SK-N-SH (cell line): ENCODE results near the gene BTN1A1. TPM values are rescaled to one million over a fixed set of nuclear protein-coding genes. Genes with fewer than 3 reads are reported as not detected.

ENCODE experiments used
- CTCF ChIA-PET: fragments of 300-600, 350-600 bp; formaldehyde crosslinking; extraction: SDS; loops from one replicate; lab custom pipeline; 2021; lab: Yijun Ruan, JAX
- POLR2A ChIA-PET: fragments of 350-600 bp; sonication (Branson Sonifier 250); formaldehyde crosslinking; extraction: SDS; loops from one replicate; lab custom pipeline; 2020; ENCODE audit warnings: antibody characterized with exemption, inconsistent platforms; lab: Yijun Ruan, JAX
- DNase-seq: peaks from one replicate; pipeline ENCODE4 v3.0.0; 2012
- H2AFZ ChIP-seq: fragments of 200-600 bp; sonication (generic); 2 replicates; pipeline ENCODE4 v1.8.1; 2016; ENCODE audit warnings: antibody characterized with exemption, mild to moderate bottlenecking, low read depth
- H3F3A ChIP-seq: fragments of 200-600 bp; sonication (generic); replicated peaks from 2 replicates; pipeline ENCODE3; 2016; ENCODE audit warnings: antibody characterized with exemption, mild to moderate bottlenecking; ENCODE audit not compliant: insufficient read depth
- H3K27ac ChIP-seq, 2 experiments: fragments of 200-500 bp in 1 of 2; fragments of 200-600 bp in 1 of 2; sonication (Bioruptor generic) in 1 of 2; sonication (generic), shearing (Covaris generic) in 1 of 2; 2 replicates each; pipeline versions ENCODE4 v1.5.1 to v1.6.1; 2014 to 2016; ENCODE audit warnings: low read depth in 2 of 2, inconsistent platforms in 1 of 2, low read length in 1 of 2, mild to moderate bottlenecking in 1 of 2, mixed read lengths in 1 of 2
- H3K27me3 ChIP-seq: fragments of 200-600 bp; sonication (generic), shearing (Covaris generic); 2 replicates; pipeline ENCODE4 v1.6.1; 2016; ENCODE audit warnings: mixed run types; ENCODE audit not compliant: insufficient read depth
- H3K36me3 ChIP-seq, 2 experiments: fragments of 200-500 bp in 1 of 2; fragments of 200-600 bp in 1 of 2; sonication (Bioruptor generic) in 1 of 2; sonication (generic) in 1 of 2; replicated peaks in 1 of 2; 2 replicates each; pipeline versions ENCODE3 to v1.5.1; 2014 to 2016; ENCODE audit warnings: low read length in 1 of 2, mild to moderate bottlenecking in 1 of 2; ENCODE audit not compliant: insufficient read depth in 2 of 2, control insufficient read depth in 1 of 2
- H3K4me1 ChIP-seq, 2 experiments: fragments of 200-500 bp in 1 of 2; fragments of 200-600 bp in 1 of 2; sonication (Bioruptor generic) in 1 of 2; sonication (generic), shearing (Covaris generic) in 1 of 2; 2 replicates each; pipeline versions ENCODE4 v1.5.1 to v1.6.1; 2014 to 2016; ENCODE audit warnings: low read depth in 1 of 2, low read length in 1 of 2, mixed run types in 1 of 2; ENCODE audit not compliant: insufficient read depth in 2 of 2, control insufficient read depth in 1 of 2
- H3K4me2 ChIP-seq: fragments of 200-600 bp; sonication (generic), shearing (Covaris generic); 2 replicates; pipeline ENCODE4 v1.6.1; 2017; ENCODE audit warnings: mixed run types
- H3K4me3 ChIP-seq, 2 experiments: fragments of 200-500 bp in 1 of 2; fragments of 200-600 bp in 1 of 2; sonication (Bioruptor generic) in 1 of 2; sonication (generic), shearing (Covaris generic) in 1 of 2; 2 replicates each; pipeline versions ENCODE4 v1.5.1 to v1.8.1; 2014 to 2016; ENCODE audit warnings: low read depth in 2 of 2, inconsistent platforms in 1 of 2, low read length in 1 of 2, mild to moderate bottlenecking in 1 of 2, mixed read lengths in 1 of 2, moderate library complexity in 1 of 2
- H3K79me2 ChIP-seq: fragments of 200-600 bp; sonication (generic); 2 replicates; pipeline ENCODE4 v1.8.1; 2017; ENCODE audit warnings: mild to moderate bottlenecking; ENCODE audit not compliant: insufficient read depth
- H3K9ac ChIP-seq: fragments of 200-600 bp; sonication (generic); 2 replicates; pipeline ENCODE4 v1.6.1; 2017; ENCODE audit warnings: mixed run types
- H3K9me2 ChIP-seq: fragments of 200-600 bp; sonication (generic); 2 replicates; pipeline ENCODE4 v1.6.1; 2017; ENCODE audit warnings: mixed run types
- H3K9me3 ChIP-seq: fragments of 200-600 bp; sonication (generic); 2 replicates; pipeline ENCODE4 v1.6.1; 2017; ENCODE audit warnings: mixed run types, mild to moderate bottlenecking, moderate library complexity
- H4K20me1 ChIP-seq: fragments of 200-600 bp; sonication (generic); 2 replicates; pipeline ENCODE4 v1.6.1; 2017; ENCODE audit warnings: mild to moderate bottlenecking, mixed run types; ENCODE audit not compliant: insufficient read depth
- CHD2 ChIP-seq: fragments of 150-350 bp; IDR thresholded peaks from 2 replicates; pipeline ENCODE4 v1.6.1; 2018; ENCODE audit warnings: low read length; ENCODE audit not compliant: partially characterized antibody
- CTCF ChIP-seq: fragments of 200-600 bp; sonication (generic); IDR thresholded peaks from 2 replicates; pipeline ENCODE4 v1.6.1; 2017; ENCODE audit warnings: antibody characterized with exemption, mild to moderate bottlenecking, moderate library complexity
- FOSL2 ChIP-seq: IDR thresholded peaks from 2 replicates; pipeline ENCODE4 v1.4.0; 2012; ENCODE audit warnings: low read depth, mild to moderate bottlenecking, moderate library complexity, borderline replicate concordance
- FOXM1 ChIP-seq: IDR thresholded peaks from 2 replicates; pipeline ENCODE4 v1.4.0; 2012; ENCODE audit warnings: low read depth, mild to moderate bottlenecking
- GABPA ChIP-seq: IDR thresholded peaks from 2 replicates; pipeline ENCODE4 v1.4.0; 2012; ENCODE audit warnings: low read depth, mild to moderate bottlenecking
- GATA2 ChIP-seq: sonication (generic); formaldehyde crosslinking; IDR thresholded peaks from 2 replicates; pipeline ENCODE4 v1.5.0; 2020; ENCODE audit warnings: mild to moderate bottlenecking, missing genetic modification reagents
- IRF3 ChIP-seq: fragments of 150-350 bp; IDR thresholded peaks from 2 replicates; pipeline ENCODE4 v1.6.1; 2016; ENCODE audit warnings: mild to moderate bottlenecking, low read depth, low read length
- JUND ChIP-seq: IDR thresholded peaks from 2 replicates; pipeline ENCODE4 v1.4.0; 2012
- MEF2A ChIP-seq: IDR thresholded peaks from 2 replicates; pipeline ENCODE4 v1.4.0; 2012; ENCODE audit warnings: low read depth, borderline replicate concordance
- MXI1 ChIP-seq: IDR thresholded peaks from 2 replicates; pipeline ENCODE4 v1.6.1; 2012; ENCODE audit warnings: mild to moderate bottlenecking, low read depth, low read length, improper control_type of control experiment
- NRF1 ChIP-seq: IDR thresholded peaks from 2 replicates; pipeline ENCODE4 v1.6.1; 2012; ENCODE audit warnings: low read depth, mild to moderate bottlenecking, low read length
- PBX3 ChIP-seq: IDR thresholded peaks from 2 replicates; pipeline ENCODE4; 2012
- POLR2AphosphoS5 ChIP-seq: IDR thresholded peaks from 2 replicates; pipeline ENCODE4 v1.6.1; 2012; ENCODE audit warnings: low read depth, low read length
- RAD21 ChIP-seq: IDR thresholded peaks from 2 replicates; pipeline ENCODE4 v1.6.1; 2012; ENCODE audit warnings: mild to moderate bottlenecking, low read length
- RCOR1 ChIP-seq: fragments of 150-350 bp; IDR thresholded peaks from 2 replicates; pipeline ENCODE4 v1.6.1; 2017; ENCODE audit warnings: antibody characterized with exemption, low read length
- RXRA ChIP-seq: IDR thresholded peaks from 2 replicates; pipeline ENCODE4 v1.4.0; 2012; ENCODE audit warnings: low read depth, mild to moderate bottlenecking, borderline replicate concordance
- SIN3A ChIP-seq: IDR thresholded peaks from 2 replicates; pipeline ENCODE4 v1.6.1; 2012; ENCODE audit warnings: low read depth, mild to moderate bottlenecking, low read length, moderate library complexity, borderline replicate concordance
- TEAD4 ChIP-seq: IDR thresholded peaks from 2 replicates; pipeline ENCODE4 v1.4.0; 2012; ENCODE audit warnings: mild to moderate bottlenecking, borderline replicate concordance; ENCODE audit not compliant: insufficient read depth
- USF1 ChIP-seq: IDR thresholded peaks from 2 replicates; pipeline ENCODE4 v1.4.0; 2012; ENCODE audit warnings: low read depth, borderline replicate concordance
- USF2 ChIP-seq: fragments of 150-350 bp; IDR thresholded peaks from 2 replicates; pipeline ENCODE4 v1.6.1; 2017; ENCODE audit warnings: antibody characterized with exemption, low read length, low read depth, borderline replicate concordance
- ZBTB33 ChIP-seq: IDR thresholded peaks from 2 replicates; pipeline ENCODE4 v1.4.0; 2012; ENCODE audit warnings: low read depth, borderline replicate concordance
- WGBS: methylation state at CpG from one replicate; pipeline ENCODE4 v1.1.6; 2017; ENCODE audit warnings: low lambda C conversion rate; 5-methylcytosine and 5-hydroxymethylcytosine counted together
- polyA plus RNA-seq, 3 experiments: library from polyadenylated mRNA; depleted of rRNA; stranded (reverse); fragments of >200 nt; gene quantifications; 2 replicates each; pipeline ENCODE4 v1.2.3, GENCODE V29; 2012

BTN1A1 gene
- polyA plus RNA-seq, 1 of the 3 experiments (the other 2 are of a cell fraction): not detected

- POLR2A ChIA-PET: interaction anchor here (0.6 to 2.9 kb wide), 7 partner anchors 14 to 1695 kb away, joined by 3 to 16 read pairs (median 4); a partner anchor contains a TSS
- CTCF ChIA-PET: interaction anchor here (0.8 to 4.9 kb wide), 9 partner anchors 9 to 196 kb away, joined by 3 to 21 read pairs (median 9); no protein-coding TSS in a partner anchor
- Histone ChIP-seq H4K20me1 (no peaks in the 10 kb centered on the region), H3K4me3 (peak overlapping the region; percentile 60 to 97), H2AFZ (peak overlapping the region; percentile 98), H3K27me3 (no peaks in the 10 kb centered on the region), H3K9me3 (no peaks in the 10 kb centered on the region), H3K9me2 (no peaks in the 10 kb centered on the region), H3F3A (peaks cover 44% of the 10 kb centered on the region), H3K27ac (peak overlapping the region; percentile 90 to 96), H3K4me1 (peaks cover 11 to 17% of the 10 kb centered on the region in 2 experiments), H3K4me2 (peak overlapping the region; percentile 90), H3K36me3 (peaks cover 8 to 12% of the 10 kb centered on the region in 2 experiments), H3K9ac (peak overlapping the region; percentile 99), H3K79me2 (peaks cover 40% of the 10 kb centered on the region)
- DNase-seq: peak; percentile 78
- 1% methylated on average over 19 of the region's 37 CpGs for WGBS
- TF ChIP-seq MEF2A (no peak; the same call in 1 of the 2 replicates), RAD21 (no peak), ZBTB33 (no peak), MXI1 (peak; percentile 94), TEAD4 (peak; percentile 86), USF1 (peak; percentile 81; the same call in 1 of the 2 replicates), IRF3 (no peak), PBX3 (no peak), POLR2AphosphoS5 (no peak), RXRA (peak; percentile 85; the same call in 1 of the 2 replicates), JUND (no peak), USF2 (no peak), GABPA (peak; percentile 16; the same call in 1 of the 2 replicates), FOXM1 (no peak), SIN3A (no peak), NRF1 (no peak), RCOR1 (peak; percentile 84; the same call in 1 of the 2 replicates), FOSL2 (peak; percentile 80; the same call in 1 of the 2 replicates), CHD2 (peak; percentile 29), GATA2 (CRISPR knock-in tag) (no peak), CTCF (no peak)
Observed at GRCh38 chr6:26537160-26537845, 37.2 kb downstream of the BTN1A1 start.
